NCI-H187 (cell line): ENCODE measurements around the gene OGFR.

Experiments
- DNase-seq, 2 experiments: peaks; one replicate each; lab custom pipeline; 2025; lab: John Stamatoyannopoulos, UW

Gene OGFR

GRCh38 chr20:62800314-62801259, 4.0 kb upstream of the OGFR start:
- no peak for DNase-seq

- no peak for DNase-seq
Measured at GRCh38 chr20:62801284-62802010, 3.2 kb upstream of the OGFR start.

- no peak for DNase-seq
Measured at GRCh38 chr20:62802026-62802712, 2.5 kb upstream of the OGFR start.

GRCh38 chr20:62804021-62804626, 511 bp upstream of the OGFR start:
- DNase-seq: no peak

- no peak for DNase-seq
Measured at GRCh38 chr20:62805155-62805710, 598 bp downstream of the OGFR start.

GRCh38 chr20:62805711-62806382, 1.2 kb downstream of the OGFR start:
- DNase-seq: no peak

- no peak for DNase-seq
Measured at GRCh38 chr20:62806383-62807050, 1.9 kb downstream of the OGFR start.

GRCh38 chr20:62807444-62808210, 3.0 kb downstream of the OGFR start:
- no peak for DNase-seq

GRCh38 chr20:62808211-62808865, 3.7 kb downstream of the OGFR start:
- peak in 1 of 2 experiments; percentile 16 for DNase-seq

GRCh38 chr20:62809530-62810428, 5.1 kb downstream of the OGFR start:
- no peak for DNase-seq

- DNase-seq: no peak
Measured at GRCh38 chr20:62811320-62811719, 6.7 kb downstream of the OGFR start.

GRCh38 chr20:62811720-62812119, 7.1 kb downstream of the OGFR start:
- no peak for DNase-seq

GRCh38 chr20:62812181-62812906, 7.7 kb downstream of the OGFR start:
- DNase-seq: no peak

GRCh38 chr20:62812907-62813200, 8.2 kb downstream of the OGFR start:
- DNase-seq: no peak

- DNase-seq: no peak
Measured at GRCh38 chr20:62813588-62813987, 9.0 kb downstream of the OGFR start.

GRCh38 chr20:62814060-62814708, 9.5 kb downstream of the OGFR start:
- DNase-seq: no peak

GRCh38 chr20:62814709-62815065, 10.1 kb downstream of the OGFR start:
- DNase-seq: no peak
